Right atrium auricular region (tissue), 2 donors: Measurements from ENCODE around the gene AKAP13. TPM values are rescaled to one million over a fixed set of nuclear protein-coding genes. Genes with fewer than 3 reads are reported as not detected.

ENCODE experiments used
- DNase-seq: peaks from one replicate; pipeline ENCODE4 v3.0.0-alpha.2; 2019; ENCODE audit warnings: low spot score
- H3K27ac ChIP-seq, 2 donors: fragments of 200-600 bp; sonication (generic); 1 replicate in 1 of 2; 2 replicates in 1 of 2; pipeline ENCODE4 v1.5.1; 2016 to 2019
- H3K27me3 ChIP-seq, 2 donors: fragments of 200-600 bp; sonication (generic); one replicate each; pipeline versions ENCODE4 v1.5.1 to v1.6.0; 2017 to 2019
- H3K36me3 ChIP-seq: fragments of 200-600 bp; sonication (generic); one replicate; pipeline ENCODE4 v1.5.1; 2016
- H3K4me1 ChIP-seq, 2 donors: fragments of 200-600 bp; sonication (generic); one replicate each; pipeline versions ENCODE4 v1.5.1 to v1.6.0; 2017 to 2019
- H3K4me3 ChIP-seq, 2 donors: fragments of 200-600 bp; sonication (generic); 1 replicate in 1 of 2; 2 replicates in 1 of 2; pipeline ENCODE4 v1.5.1; 2017 to 2019; ENCODE audit warnings: mild to moderate bottlenecking in 1 of 2, moderate library complexity in 1 of 2
- H3K9me3 ChIP-seq, 2 donors: fragments of 200-600 bp; sonication (generic); one replicate each; pipeline ENCODE4 v1.5.1; 2019
- CTCF ChIP-seq, 2 donors: fragments of 200-600 bp; sonication (generic); IDR thresholded peaks; one replicate each; pipeline ENCODE4 v1.5.1; 2019; ENCODE audit warnings: antibody characterized with exemption in 2 of 2
- total RNA-seq, 2 donors: library from RNA; depleted of rRNA; stranded (reverse); fragments of >200 nt; gene quantifications; one replicate each; pipeline ENCODE4 v1.1.0, GENCODE V29; 2016

The AKAP13 gene
- total RNA-seq, 2 donors from 2014 or later: 293 to 339 TPM

GRCh38 chr15:85542895-85543331 is 162.5 kb downstream of the AKAP13 start:
- DNase-seq: no peak
- no peaks in the 10 kb centered on the region for H3K27me3 ChIP-seq
- no peak overlapping the region for H3K4me3 ChIP-seq
- H3K4me1 ChIP-seq: peaks cover 0 to 44% of the 10 kb centered on the region in 2 donors
- TF ChIP-seq CTCF (IDR thresholded peaks at IDR 0.05): no peak
- peak overlapping the region; percentile 49 to 65 for H3K27ac ChIP-seq
- no peaks in the 10 kb centered on the region for H3K9me3 ChIP-seq
- H3K36me3 ChIP-seq: no peaks in the 10 kb centered on the region

- Histone ChIP-seq H3K4me3 (no peak overlapping the region), H3K4me1 (peaks cover 0 to 46% of the 10 kb centered on the region in 2 donors)
Observed at GRCh38 chr15:85543741-85544155, 163.3 kb downstream of the AKAP13 start.

GRCh38 chr15:85545185-85545584 is 164.8 kb downstream of the AKAP13 start:
- TF ChIP-seq CTCF (IDR thresholded peaks at IDR 0.05): no peak
- no peaks in the 10 kb centered on the region for H3K36me3 ChIP-seq
- peaks cover 0 to 57% of the 10 kb centered on the region in 2 donors for H3K4me1 ChIP-seq
- no peak for DNase-seq
- H3K9me3 ChIP-seq: no peaks in the 10 kb centered on the region
- H3K4me3 ChIP-seq: no peak overlapping the region
- no peaks in the 10 kb centered on the region for H3K27me3 ChIP-seq
- H3K27ac ChIP-seq: peak overlapping the region; percentile 65

More at GRCh38 chr15:85543741-85544155, 163.3 kb downstream of the AKAP13 start:
- Histone ChIP-seq H3K27ac (peak overlapping the region; percentile 49 to 65), H3K9me3 (no peaks in the 10 kb centered on the region), H3K27me3 (no peaks in the 10 kb centered on the region), H3K36me3 (no peaks in the 10 kb centered on the region)
- peak in 1 of 2 donors; percentile 46 for TF ChIP-seq CTCF (IDR thresholded peaks at IDR 0.05)
- DNase-seq: peak; percentile 85

- no peak overlapping the region for H3K4me3 ChIP-seq
- no peak for DNase-seq
- TF ChIP-seq CTCF (IDR thresholded peaks at IDR 0.05): no peak
- H3K9me3 ChIP-seq: no peaks in the 10 kb centered on the region
- H3K36me3 ChIP-seq: no peaks in the 10 kb centered on the region
- peak overlapping the region; percentile 65 for H3K27ac ChIP-seq
- peaks cover 0 to 63% of the 10 kb centered on the region in 2 donors for H3K4me1 ChIP-seq
- H3K27me3 ChIP-seq: no peaks in the 10 kb centered on the region
Observed at GRCh38 chr15:85545752-85546151, 165.3 kb downstream of the AKAP13 start.

- Histone ChIP-seq H3K4me3 (no peak overlapping the region), H3K36me3 (no peaks in the 10 kb centered on the region), H3K9me3 (no peaks in the 10 kb centered on the region), H3K4me1 (peaks cover 0 to 60% of the 10 kb centered on the region in 2 donors), H3K27ac (no peak overlapping the region), H3K27me3 (no peaks in the 10 kb centered on the region)
- no peak for DNase-seq
- TF ChIP-seq CTCF (IDR thresholded peaks at IDR 0.05): no peak
Observed at GRCh38 chr15:85547386-85547785, 167.0 kb downstream of the AKAP13 start.

GRCh38 chr15:85550283-85550682 is 169.9 kb downstream of the AKAP13 start:
- no peak for DNase-seq
- no peak for TF ChIP-seq CTCF (IDR thresholded peaks at IDR 0.05)
- H3K27me3 ChIP-seq: no peaks in the 10 kb centered on the region
- no peak overlapping the region for H3K27ac ChIP-seq
- peaks cover 0 to 36% of the 10 kb centered on the region in 2 donors for H3K4me1 ChIP-seq
- H3K4me3 ChIP-seq: no peak overlapping the region
- H3K36me3 ChIP-seq: no peaks in the 10 kb centered on the region
- no peaks in the 10 kb centered on the region for H3K9me3 ChIP-seq
